Naive thymus-derived CD4-positive, alpha-beta T cell (primary cell): ENCODE data around the gene STK31. TPM values are rescaled to one million over a fixed set of nuclear protein-coding genes. Genes with fewer than 3 reads are reported as not detected.
A peak's percentile ranks its signal among the peaks of the same experiment; 100 is the strongest.

Experiments
- ATAC-seq: fragments of 150-1000 bp; cut with Tn5 transposase; 2 replicates; pipeline ENCODE4 v1.10.0; 2021; ENCODE audit warnings: mild to moderate bottlenecking, moderate library complexity
- CTCF ChIA-PET: fragments of 350-600 bp; sonication (Branson Sonifier 250); formaldehyde crosslinking; loops from one replicate; lab custom pipeline; 2021; ENCODE audit warnings: antibody characterized with exemption; lab: Charles Lee
- POLR2A ChIA-PET: fragments of 350-600 bp; sonication (Branson Sonifier 250); formaldehyde crosslinking; loops from one replicate; lab custom pipeline; 2021; ENCODE audit warnings: antibody characterized with exemption, inconsistent platforms; lab: Charles Lee
- DNase-seq, 9 donors: peaks; one replicate each; pipeline versions ENCODE4 v3.0.0 to v3.0.0-alpha.2; 2020 to 2022; ENCODE audit warnings: mixed read lengths in 1 of 9
- H3K27ac ChIP-seq: one replicate; pipeline ENCODE4 v1.7.0; 2013; ENCODE audit warnings: mild to moderate bottlenecking, low read depth, low read length, moderate library complexity
- H3K27me3 ChIP-seq, 2 donors: one replicate each; pipeline ENCODE4 v1.7.0; 2013; ENCODE audit warnings: low read length in 2 of 2, mild to moderate bottlenecking in 2 of 2, moderate library complexity in 2 of 2; ENCODE audit not compliant: control insufficient read depth in 2 of 2, insufficient read depth in 2 of 2
- H3K36me3 ChIP-seq, 3 experiments: 1 replicate in 2 of 3; 2 replicates in 1 of 3; pipeline ENCODE4 v1.7.0; 2013; ENCODE audit warnings: low read length in 3 of 3, mild to moderate bottlenecking in 3 of 3, moderate library complexity in 1 of 3; ENCODE audit not compliant: insufficient read depth in 3 of 3, control insufficient read depth in 2 of 3
- H3K4me1 ChIP-seq, 2 donors: one replicate each; pipeline ENCODE4 v1.7.0; 2013; ENCODE audit warnings: low read length in 2 of 2, mild to moderate bottlenecking in 2 of 2, moderate library complexity in 1 of 2; ENCODE audit not compliant: control insufficient read depth in 2 of 2, insufficient read depth in 2 of 2
- H3K4me3 ChIP-seq: 2 replicates; pipeline ENCODE4 v1.7.0; 2013; ENCODE audit warnings: mild to moderate bottlenecking, low read length
- H3K9me3 ChIP-seq, 3 experiments: 1 replicate in 2 of 3; 2 replicates in 1 of 3; pipeline ENCODE4 v1.7.0; 2013; ENCODE audit warnings: low read length in 3 of 3; ENCODE audit not compliant: control insufficient read depth in 2 of 3
- H3K27ac Mint-ChIP-seq, 9 donors: one replicate each; pipeline ENCODE4 v1.8.0; 2020 to 2022; ENCODE audit warnings: mixed read lengths in 9 of 9, mild to moderate bottlenecking in 8 of 9, moderate library complexity in 5 of 9, inconsistent platforms in 2 of 9
- H3K27me3 Mint-ChIP-seq, 5 donors: one replicate each; pipeline ENCODE4 v1.8.0; 2021 to 2022; ENCODE audit warnings: mixed read lengths in 5 of 5, mild to moderate bottlenecking in 1 of 5
- H3K36me3 Mint-ChIP-seq, 5 donors: one replicate each; pipeline ENCODE4 v1.8.0; 2020 to 2022; ENCODE audit warnings: mixed read lengths in 5 of 5, mild to moderate bottlenecking in 3 of 5, inconsistent platforms in 1 of 5
- H3K4me1 Mint-ChIP-seq, 7 donors: one replicate each; pipeline ENCODE4 v1.8.0; 2020 to 2022; ENCODE audit warnings: mixed read lengths in 7 of 7, mild to moderate bottlenecking in 3 of 7, inconsistent platforms in 1 of 7
- H3K4me3 Mint-ChIP-seq, 10 donors: one replicate each; pipeline ENCODE4 v1.8.0; 2020 to 2022; ENCODE audit warnings: mild to moderate bottlenecking in 10 of 10, mixed read lengths in 10 of 10, moderate library complexity in 6 of 10, inconsistent platforms in 2 of 10
- H3K9me3 Mint-ChIP-seq, 11 donors: one replicate each; pipeline ENCODE4 v1.8.0; 2020 to 2022; ENCODE audit warnings: mixed read lengths in 11 of 11, mild to moderate bottlenecking in 4 of 11, inconsistent platforms in 1 of 11, moderate library complexity in 1 of 11
- intact Hi-C, 2 donors: fragments of 100-400 bp; cut with micrococcal nuclease; formaldehyde crosslinking; loops; one replicate each; pipeline ENCODE4 v1.15.1; 2023
- polyA plus RNA-seq, 2 donors: library from polyadenylated mRNA; unstranded; fragments of 300-500 nt; fragmentation: Illumina TruSeq; gene quantifications; one replicate each; pipeline ENCODE4 v1.2.3, GENCODE V29; 2021
- total RNA-seq, 6 experiments: library from RNA in 5 of 6; stranded (reverse) in 5 of 6; gene quantifications; 1 replicate in 5 of 6; 2 replicates in 1 of 6; pipeline ENCODE4 v1.2.3 and lab custom pipeline; 2021 to 2026

STK31 gene
- total and polyA plus RNA-seq, 7 experiments from 2014 or later: 0.08 to 1.6 (median 0.70) TPM; not detected in 1

DNA sequence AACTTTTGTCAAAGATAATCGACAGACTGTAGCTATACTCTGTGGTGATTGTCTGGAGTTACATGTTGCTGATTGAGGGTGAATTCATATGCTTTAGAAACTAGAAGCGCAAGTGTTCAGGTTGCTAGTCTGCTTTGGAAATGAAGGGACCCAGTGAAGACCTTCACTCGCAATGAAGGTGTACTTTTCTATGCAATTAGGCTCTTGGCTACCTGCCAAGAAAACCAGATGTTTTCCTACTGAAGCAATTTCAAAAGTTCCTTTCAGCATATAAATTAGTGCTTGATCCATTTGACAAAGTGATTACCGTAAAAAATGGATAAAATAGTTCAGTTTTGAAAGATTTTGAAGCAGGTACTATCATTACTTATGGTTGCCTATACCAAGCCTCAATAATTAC is 10.0 kb upstream of the STK31 start:
- ATAC-seq (no peak), DNase-seq (no peak)
- Histone ChIP-seq H3K27ac (no peak overlapping the region), H3K4me3 (no peak overlapping the region), H3K36me3 (peaks cover 0 to 2% (median 0%) of the 10 kb centered on the region in 3 experiments), H3K27me3 (no peaks in the 10 kb centered on the region), H3K9me3 (peaks cover 0 to under 1% (median 0%) of the 10 kb centered on the region in 3 experiments), H3K4me1 (no peaks in the 10 kb centered on the region)
- ChIA-PET POLR2A (interaction anchor here (0.7 kb wide), 1 partner anchor 1116 kb away, joined by 3 read pairs; no protein-coding TSS in a partner anchor), CTCF (interaction anchor here (1.4 kb wide), 1 partner anchor 10 kb away, joined by 5 read pairs; the partner anchor contains the start of gene STK31)
- H3K27me3 Mint-ChIP-seq: no peaks in the 10 kb centered on the region
- no peak overlapping the region for H3K4me3 Mint-ChIP-seq
- H3K9me3 Mint-ChIP-seq: peaks cover 0 to 11% (median 6%) of the 10 kb centered on the region in 11 donors
- no peak overlapping the region for H3K27ac Mint-ChIP-seq
- peaks cover 0 to 1% (median 0%) of the 10 kb centered on the region in 7 donors for H3K4me1 Mint-ChIP-seq
- H3K36me3 Mint-ChIP-seq: peaks cover 17 to 34% (median 31%) of the 10 kb centered on the region in 5 donors
- intact Hi-C loops: no loop called here

GRCh38 chr7:23709081-23709750 is 803 bp upstream of the STK31 start:
- POLR2A ChIA-PET: no interaction called here

DNA sequence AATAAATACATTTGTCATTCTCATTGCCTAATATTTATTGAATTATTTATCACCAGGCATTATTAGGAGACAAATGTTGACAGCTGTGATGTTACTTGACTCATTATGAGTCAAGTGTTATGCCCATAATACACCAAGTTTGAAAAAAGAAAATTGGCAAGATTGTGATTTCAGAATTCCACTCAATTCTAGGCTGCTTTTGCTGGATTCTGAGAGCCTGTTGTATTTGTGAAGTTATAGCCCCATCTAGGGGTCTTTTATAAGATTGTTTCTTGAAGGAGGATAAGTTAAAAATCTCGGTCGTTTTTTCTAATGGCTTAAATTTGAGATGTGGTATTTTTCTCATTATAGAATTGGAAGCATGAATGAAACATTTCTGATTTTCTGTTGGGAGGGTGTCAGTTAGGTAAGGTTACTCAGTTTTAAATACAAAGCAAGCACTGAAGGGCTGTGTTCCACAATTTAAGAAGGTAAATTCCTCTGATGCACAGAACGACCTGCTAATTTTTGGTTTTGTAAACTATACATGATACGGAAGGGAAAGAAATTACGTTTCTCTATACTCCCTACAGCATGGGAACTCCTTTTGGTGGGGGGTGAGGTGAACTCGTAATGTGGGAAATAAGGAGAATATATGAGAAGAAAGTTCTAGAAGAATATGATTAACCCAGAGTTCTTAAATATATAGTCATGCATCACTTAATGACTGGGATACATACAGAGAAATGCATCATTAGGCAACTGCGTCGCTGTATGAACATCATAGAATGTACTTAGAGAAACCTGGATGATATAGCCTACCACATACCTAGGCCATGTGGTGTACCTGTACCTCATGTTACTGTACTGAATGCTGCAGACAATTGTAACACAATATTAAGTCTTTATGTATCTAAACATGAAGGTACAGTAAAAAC is 2.6 kb downstream of the STK31 start:
- peaks cover 0 to 2% (median 0%) of the 10 kb centered on the region in 7 donors for H3K4me1 Mint-ChIP-seq
- no peaks in the 10 kb centered on the region for H3K36me3 Mint-ChIP-seq
- no peaks in the 10 kb centered on the region for H3K9me3 Mint-ChIP-seq
- DNase-seq: peak in 7 of 9 donors; percentile 11 to 48 (median 37)
- H3K27me3 Mint-ChIP-seq: peaks cover 0 to 4% (median 0%) of the 10 kb centered on the region in 5 donors
- ChIA-PET CTCF (interaction anchor here (0.6 to 3.6 kb wide), 10 partner anchors 114 to 570 kb away, joined by 3 to 34 read pairs (median 4); no protein-coding TSS in a partner anchor), POLR2A (no interaction called here)
- Histone ChIP-seq H3K4me3 (no peak overlapping the region), H3K4me1 (no peaks in the 10 kb centered on the region), H3K27me3 (no peaks in the 10 kb centered on the region), H3K9me3 (no peaks in the 10 kb centered on the region), H3K27ac (no peak overlapping the region), H3K36me3 (no peaks in the 10 kb centered on the region)
- ATAC-seq: peak; percentile 45
- no peak overlapping the region for H3K4me3 Mint-ChIP-seq
- H3K27ac Mint-ChIP-seq: no peak overlapping the region
- intact Hi-C loops: loop anchor here (1.0 to 5.0 kb wide), 12 partner anchors 58 to 875 kb away; partner anchors contain the start of gene CCDC126 (in 1 of the 2)

More at GRCh38 chr7:23709081-23709750, 803 bp upstream of the STK31 start:
- CTCF ChIA-PET: interaction anchor here (0.6 to 2.0 kb wide), 8 partner anchors 10 to 170 kb away, joined by 3 to 9 read pairs (median 6); partner anchors contain the start of gene FAM221A
- Mint-ChIP-seq H3K27me3 (peaks cover 0 to 4% (median 0%) of the 10 kb centered on the region in 5 donors), H3K4me3 (no peak overlapping the region), H3K4me1 (peaks cover 0 to 2% (median 0%) of the 10 kb centered on the region in 7 donors), H3K36me3 (peaks cover 7 to 23% (median 19%) of the 10 kb centered on the region in 5 donors), H3K27ac (no peak overlapping the region), H3K9me3 (peaks cover 0 to 22% (median 16%) of the 10 kb centered on the region in 11 donors)
- no peak for ATAC-seq
- intact Hi-C loops: no loop called here
- Histone ChIP-seq H3K9me3 (peaks cover 0 to 7% (median 5%) of the 10 kb centered on the region in 3 experiments), H3K27me3 (no peaks in the 10 kb centered on the region), H3K36me3 (peaks cover 0 to 7% (median 0%) of the 10 kb centered on the region in 3 experiments), H3K4me1 (no peaks in the 10 kb centered on the region), H3K4me3 (no peak overlapping the region), H3K27ac (no peak overlapping the region)
- no peak for DNase-seq

DNA sequence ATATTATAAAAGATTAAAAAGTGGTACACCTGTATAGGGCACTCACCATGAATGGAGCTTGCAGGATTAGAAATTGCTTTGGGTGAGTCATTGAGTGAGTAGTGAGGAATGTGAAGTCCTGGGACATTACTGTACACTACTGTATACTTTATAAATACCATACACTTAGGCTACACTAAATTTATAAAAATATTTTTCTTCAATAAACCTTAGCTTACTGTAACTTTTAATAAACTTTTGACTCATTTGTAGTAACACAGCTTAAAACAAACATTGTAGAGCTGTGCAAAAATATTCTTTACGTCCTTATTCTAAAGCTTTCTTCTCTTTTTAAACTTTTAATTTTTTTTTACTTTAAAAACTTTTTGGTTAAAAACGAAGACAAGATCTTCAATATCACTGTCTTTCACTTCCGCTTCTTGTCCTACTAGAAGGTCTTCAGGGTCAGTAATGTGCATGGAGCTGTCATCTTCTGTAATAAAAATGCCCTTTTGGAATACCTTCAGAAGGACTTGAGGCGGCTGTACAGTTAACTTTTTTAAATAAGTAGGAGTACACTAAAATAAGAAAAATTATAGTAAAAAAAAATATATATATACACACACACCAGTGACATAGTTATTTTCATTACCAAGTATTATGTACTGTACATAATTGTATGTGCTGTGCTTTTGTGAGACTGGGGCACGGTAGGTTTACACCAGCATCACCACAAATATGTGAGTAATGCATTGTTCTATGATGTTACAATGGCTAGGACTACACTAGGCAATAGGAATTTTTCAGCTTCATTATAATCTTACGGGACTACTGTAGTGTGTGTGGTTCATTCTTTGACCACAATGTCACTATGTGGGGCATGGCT is 3.5 kb downstream of the STK31 start:
- POLR2A ChIA-PET: no interaction called here
- Histone ChIP-seq H3K27ac (no peak overlapping the region), H3K27me3 (no peaks in the 10 kb centered on the region), H3K36me3 (no peaks in the 10 kb centered on the region), H3K4me3 (no peak overlapping the region), H3K4me1 (no peaks in the 10 kb centered on the region), H3K9me3 (no peaks in the 10 kb centered on the region)
- Mint-ChIP-seq H3K27me3 (peaks cover 0 to 4% (median 0%) of the 10 kb centered on the region in 5 donors), H3K36me3 (no peaks in the 10 kb centered on the region), H3K4me3 (no peak overlapping the region), H3K27ac (no peak overlapping the region), H3K9me3 (no peaks in the 10 kb centered on the region), H3K4me1 (peaks cover 0 to 2% (median 0%) of the 10 kb centered on the region in 7 donors)
- DNase-seq (no peak), ATAC-seq (no peak)
- intact Hi-C loops: loop anchor here (2.0 to 5.0 kb wide), 4 partner anchors 281 to 874 kb away; no protein-coding TSS in a partner anchor
- CTCF ChIA-PET: interaction anchor here (0.7 to 3.6 kb wide), 6 partner anchors 14 to 441 kb away, joined by 3 to 34 read pairs (median 3); no protein-coding TSS in a partner anchor

GRCh38 chr7:23714150-23714464 is 4.1 kb downstream of the STK31 start:
- H3K9me3 Mint-ChIP-seq: no peaks in the 10 kb centered on the region

More at GRCh38 chr7:23714150-23714464, 4.1 kb downstream of the STK31 start:
- no peaks in the 10 kb centered on the region for H3K9me3 ChIP-seq
- H3K27ac Mint-ChIP-seq: no peak overlapping the region
- peaks cover 0 to 4% (median 0%) of the 10 kb centered on the region in 5 donors for H3K27me3 Mint-ChIP-seq
- H3K27me3 ChIP-seq: no peaks in the 10 kb centered on the region
- no peak overlapping the region for H3K4me3 ChIP-seq
- H3K36me3 ChIP-seq: no peaks in the 10 kb centered on the region
- no peak overlapping the region for H3K27ac ChIP-seq
- no peak for ATAC-seq
- H3K36me3 Mint-ChIP-seq: no peaks in the 10 kb centered on the region
- no peak for DNase-seq
- ChIA-PET CTCF (interaction anchor here (0.6 to 3.6 kb wide), 9 partner anchors 14 to 1123 kb away, joined by 3 to 34 read pairs (median 3); partner anchors contain the start of gene FAM221A), POLR2A (no interaction called here)
- intact Hi-C loops: loop anchor here (5.0 kb wide), 2 partner anchors 282 to 873 kb away; no protein-coding TSS in a partner anchor
- no peak overlapping the region for H3K4me3 Mint-ChIP-seq
- peaks cover 0 to 2% (median 0%) of the 10 kb centered on the region in 7 donors for H3K4me1 Mint-ChIP-seq
- H3K4me1 ChIP-seq: no peaks in the 10 kb centered on the region
